Measurements from ENCODE around the gene ASPRV1. TPM values are rescaled to one million over a fixed set of nuclear protein-coding genes. Genes with fewer than 3 reads are reported as not detected.

ASPRV1 gene
- total RNA-seq, 2 experiments from 2014 or later = 0.81 to 0.96 TPM

- ChIA-PET CTCF (no interaction called here), POLR2A (no interaction called here)
- H3K9me3 ChIP-seq (ENCODE audit: control insufficient read depth in 1 of 2, insufficient read depth in 1 of 2, low read length in 2 of 2) = no peaks in the 10 kb centered on the region
- no peak for DNase-seq
- peaks cover 8% of the 10 kb centered on the region for H3K4me1 ChIP-seq (ENCODE audit: insufficient read depth, low read length)
- Mint-ChIP-seq H3K27me3 (no peaks in the 10 kb centered on the region), H3K27ac (no peak overlapping the region), H3K36me3 (ENCODE audit: low read depth) (peaks cover 11% of the 10 kb centered on the region), H3K9me3 (no peaks in the 10 kb centered on the region), H3K4me1 (ENCODE audit: low read depth) (peaks cover 12% of the 10 kb centered on the region), H3K4me3 (no peak overlapping the region)
- H3K27ac ChIP-seq (ENCODE audit: low read depth in 1 of 2, low read length in 2 of 2) = no peak overlapping the region
- no peak for ATAC-seq (ENCODE audit: poor library complexity)
- TF ChIP-seq CTCF (IDR thresholded peaks at IDR 0.05) = no peak
- no peaks in the 10 kb centered on the region for H3K36me3 ChIP-seq (ENCODE audit: insufficient read depth, low read length)
- no peak overlapping the region for H3K4me3 ChIP-seq (ENCODE audit: low read length)
- H3K27me3 ChIP-seq (ENCODE audit: control insufficient read depth in 1 of 2, insufficient read depth in 2 of 2, low read length in 2 of 2) = no peaks in the 10 kb centered on the region
- intact Hi-C loops (cut with DNase I, micrococcal nuclease) = no loop called here
Measured at GRCh38 chr2:70005752-70006446, 44.5 kb upstream of the ASPRV1 start.

- no peak overlapping the region for H3K4me3 ChIP-seq (ENCODE audit: low read length)
- H3K27me3 ChIP-seq (ENCODE audit: control insufficient read depth in 1 of 2, insufficient read depth in 2 of 2, low read length in 2 of 2) = no peaks in the 10 kb centered on the region
- ATAC-seq (ENCODE audit: poor library complexity) = no peak
- intact Hi-C loops (cut with DNase I, micrococcal nuclease) = no loop called here
- H3K36me3 ChIP-seq (ENCODE audit: insufficient read depth, low read length) = no peaks in the 10 kb centered on the region
- no peak for DNase-seq
- H3K27ac ChIP-seq (ENCODE audit: low read depth in 1 of 2, low read length in 2 of 2) = no peak overlapping the region
- H3K4me1 Mint-ChIP-seq (ENCODE audit: low read depth) = peaks cover 12% of the 10 kb centered on the region
- H3K9me3 ChIP-seq (ENCODE audit: control insufficient read depth in 1 of 2, insufficient read depth in 1 of 2, low read length in 2 of 2) = no peaks in the 10 kb centered on the region
- H3K9me3 Mint-ChIP-seq = no peaks in the 10 kb centered on the region
- H3K4me3 Mint-ChIP-seq = no peak overlapping the region
- POLR2A ChIA-PET = no interaction called here
- H3K36me3 Mint-ChIP-seq (ENCODE audit: low read depth) = peaks cover 6% of the 10 kb centered on the region
- H3K27ac Mint-ChIP-seq = no peak overlapping the region
- peaks cover 8% of the 10 kb centered on the region for H3K4me1 ChIP-seq (ENCODE audit: insufficient read depth, low read length)
- no peaks in the 10 kb centered on the region for H3K27me3 Mint-ChIP-seq
- CTCF ChIA-PET = no interaction called here
- TF ChIP-seq CTCF (IDR thresholded peaks at IDR 0.05) = no peak
Measured at GRCh38 chr2:70005216-70005615, 43.8 kb upstream of the ASPRV1 start.

- Mint-ChIP-seq H3K27me3 (no peaks in the 10 kb centered on the region), H3K27ac (no peak overlapping the region), H3K4me1 (ENCODE audit: low read depth) (peaks cover 12% of the 10 kb centered on the region), H3K36me3 (ENCODE audit: low read depth) (no peaks in the 10 kb centered on the region), H3K9me3 (no peaks in the 10 kb centered on the region), H3K4me3 (no peak overlapping the region)
- Histone ChIP-seq H3K27ac (ENCODE audit: low read depth in 1 of 2, low read length in 2 of 2) (no peak overlapping the region), H3K9me3 (ENCODE audit: control insufficient read depth in 1 of 2, insufficient read depth in 1 of 2, low read length in 2 of 2) (no peaks in the 10 kb centered on the region), H3K4me1 (ENCODE audit: insufficient read depth, low read length) (peaks cover 8% of the 10 kb centered on the region), H3K4me3 (ENCODE audit: low read length) (no peak overlapping the region), H3K27me3 (ENCODE audit: control insufficient read depth in 1 of 2, insufficient read depth in 2 of 2, low read length in 2 of 2) (no peaks in the 10 kb centered on the region), H3K36me3 (ENCODE audit: insufficient read depth, low read length) (no peaks in the 10 kb centered on the region)
- ATAC-seq (ENCODE audit: poor library complexity) (no peak), DNase-seq (no peak)
- intact Hi-C loops (cut with DNase I, micrococcal nuclease) = no loop called here
- ChIA-PET CTCF (interaction anchor here (1.3 kb wide), 1 partner anchor 68 kb away, joined by 4 read pairs; no protein-coding TSS in a partner anchor), POLR2A (no interaction called here)
- TF ChIP-seq CTCF (IDR thresholded peaks at IDR 0.05) = no peak
Measured at GRCh38 chr2:70003093-70003830, 41.8 kb upstream of the ASPRV1 start.
